K562 (cell line): ENCODE measurements around the gene DYNLT4. TPM values are rescaled to one million over a fixed set of nuclear protein-coding genes. Genes with fewer than 3 reads are reported as not detected.

Experiments used
- CBX1 ChIP-seq: sonication (generic); IDR thresholded peaks from 2 replicates; pipeline ENCODE4 v1.6.1; 2016; ENCODE audit warnings: antibody characterized with exemption, low read depth, mild to moderate bottlenecking
- CC2D1A ChIP-seq: fragments of 450-650 bp; IDR thresholded peaks from 2 replicates; pipeline ENCODE4 v1.6.1; 2017; ENCODE audit warnings: mild to moderate bottlenecking
- CREB5 ChIP-seq: fragments of 250-450 bp; sonication (Bioruptor Pico); IDR thresholded peaks from 2 replicates; pipeline ENCODE4 v1.5.0; 2020; ENCODE audit warnings: mild to moderate bottlenecking
- CTCFL ChIP-seq: IDR thresholded peaks from 2 replicates; pipeline ENCODE4 v1.6.1; 2011; ENCODE audit warnings: borderline replicate concordance, low read depth, mild to moderate bottlenecking, moderate library complexity, low read length; ENCODE audit not compliant: insufficient read depth, poor library complexity, severe bottlenecking
- E2F1 ChIP-seq: sonication (generic); formaldehyde crosslinking; IDR thresholded peaks from 2 replicates; pipeline ENCODE4 v1.8.1; 2023; ENCODE audit warnings: mild to moderate bottlenecking, missing genetic modification reagents, moderate library complexity
- EHMT2 ChIP-seq: fragments of 450-650 bp; IDR thresholded peaks from 2 replicates; pipeline ENCODE4 v1.6.1; 2018; ENCODE audit warnings: antibody characterized with exemption
- GABPA ChIP-seq: fragments of 200-800 bp; sonication (Bioruptor generic); conservative IDR thresholded peaks from 2 replicates; pipeline ENCODE4 v1.6.1; 2016; ENCODE audit warnings: low read depth, missing genetic modification characterization, missing compliant biosample characterization
- HNRNPH1 ChIP-seq: fragments of 200-400 bp; formaldehyde crosslinking; optimal IDR thresholded peaks from 2 replicates; pipeline ENCODE3; 2017; ENCODE audit warnings: low read depth, mild to moderate bottlenecking, low read length, moderate library complexity
- MECOM ChIP-seq: fragments of 250-450 bp; sonication (Bioruptor Pico); IDR thresholded peaks from 2 replicates; pipeline ENCODE4 v1.8.0; 2022; ENCODE audit warnings: inconsistent platforms
- PHF21A ChIP-seq: fragments of 450-650 bp; IDR thresholded peaks from 2 replicates; pipeline ENCODE4 v1.6.1; 2017; ENCODE audit warnings: low read depth, borderline replicate concordance
- PREB ChIP-seq: sonication (generic); formaldehyde crosslinking; IDR thresholded peaks from 2 replicates; pipeline ENCODE4 v1.8.1; 2023; ENCODE audit warnings: mild to moderate bottlenecking, missing genetic modification reagents
- PYGO2 ChIP-seq: fragments of 450-650 bp; IDR thresholded peaks from 2 replicates; pipeline ENCODE4 v1.6.1; 2016; ENCODE audit warnings: mild to moderate bottlenecking, missing genetic modification characterization, moderate library complexity, missing compliant biosample characterization
- USF1 ChIP-seq: sonication (generic); formaldehyde crosslinking; IDR thresholded peaks from 2 replicates; pipeline ENCODE4 v1.9.0; 2022; ENCODE audit warnings: mild to moderate bottlenecking, missing genetic modification reagents
- ZBTB43 ChIP-seq: sonication (generic); formaldehyde crosslinking; IDR thresholded peaks from 2 replicates; pipeline ENCODE4 v1.8.0; 2023; ENCODE audit warnings: mild to moderate bottlenecking, missing genetic modification reagents
- ZNF253 ChIP-seq: fragments of 250-450 bp; sonication (Bioruptor Pico); conservative IDR thresholded peaks from 2 replicates; pipeline ENCODE4 v1.6.1; 2021; ENCODE audit warnings: mild to moderate bottlenecking
- ZNF436 ChIP-seq: fragments of 250-450, 450-650 bp; sonication (Bioruptor Pico); formaldehyde crosslinking; IDR thresholded peaks from 2 replicates; pipeline ENCODE4 v1.7.0; 2020; ENCODE audit warnings: mild to moderate bottlenecking
- ZNF586 ChIP-seq: fragments of 450-650 bp; formaldehyde crosslinking; conservative IDR thresholded peaks from 2 replicates; pipeline ENCODE4 v1.4.0; 2020; ENCODE audit warnings: mild to moderate bottlenecking, moderate library complexity
- polyA plus RNA-seq, 8 experiments: library from polyadenylated mRNA; depleted of rRNA in 4 of 8; stranded (reverse) in 5 of 8; unstranded in 3 of 8; fragments of >200 nt; fragmentation: Nextera tagmentation in 2 of 8; fragmentation: Illumina TruSeq in 1 of 8; extraction: Ambion mirVana in 2 of 8; extraction: Trizol in 1 of 8; gene quantifications; 2 replicates each; pipeline versions ENCODE4 v1.2.1 to v1.2.3, GENCODE V29; 2011 to 2014; ENCODE audit warnings: inconsistent platforms in 1 of 8, missing spikeins in 1 of 8
- total RNA-seq, 7 experiments: library from RNA; depleted of rRNA in 6 of 7; stranded (reverse); fragments of >200 nt in 6 of 7; fragmentation: Illumina TruSeq in 2 of 7; extraction: Trizol in 2 of 7; gene quantifications; 2 replicates each; pipeline versions ENCODE4 v1.2.1 to v1.2.3, GENCODE V29; 2011 to 2021; ENCODE audit warnings: low replicate concordance in 1 of 7

Gene DYNLT4
- total and polyA plus RNA-seq, 9 of the 15 experiments (the other 6 are each of a cell fraction or from before 2014, with no cell fraction given) = 0.29 to 0.73 TPM; not detected in 7

- no peak for TF ChIP-seq ZNF253 (CRISPR knock-in tag)
- no peak for TF ChIP-seq MECOM (CRISPR knock-in tag)
- TF ChIP-seq ZNF436 = no peak
- no peak for TF ChIP-seq HNRNPH1
- no peak for TF ChIP-seq EHMT2
- TF ChIP-seq GABPA (tag) = peak; percentile 90
- peak; percentile 60; the same call in 1 of the 2 replicates for TF ChIP-seq USF1 (CRISPR knock-in tag)
- TF ChIP-seq CREB5 (CRISPR knock-in tag) = no peak
- TF ChIP-seq ZNF586 = peak; percentile 75; the same call in 1 of the 2 replicates
- TF ChIP-seq CC2D1A = 0 out of 2 replicates have a peak, but pooled peaks have one; percentile 33
- peak; percentile 59; the same call in 1 of the 2 replicates for TF ChIP-seq PHF21A
- TF ChIP-seq CTCFL = peak; percentile 6
- peak; percentile 76 for TF ChIP-seq PYGO2 (tag)
- no peak for TF ChIP-seq CBX1
- 0 out of 2 replicates have a peak, but pooled peaks have one; percentile 36 for TF ChIP-seq PREB
- peak; percentile 85 for TF ChIP-seq E2F1 (CRISPR knock-in tag)
- peak; percentile 60; the same call in 1 of the 2 replicates for TF ChIP-seq ZBTB43
Observed at GRCh38 chr1:44807364-44808062, 362 bp upstream of the DYNLT4 start (continued).
